HEK293T (cell line): Measurements from ENCODE around the gene TIMP3.

Source experiments
- CTCF ChIA-PET: fragments of 350-600 bp; formaldehyde crosslinking; extraction: SDS; loops from one replicate; lab custom pipeline; 2021; ENCODE audit warnings: antibody characterized with exemption, inconsistent platforms; lab: Yijun Ruan, JAX
- POLR2A ChIA-PET: fragments of 350-600 bp; formaldehyde crosslinking; extraction: SDS; loops from one replicate; lab custom pipeline; 2020; ENCODE audit warnings: antibody characterized with exemption, inconsistent platforms; lab: Yijun Ruan, JAX
- DNase-seq: peaks from one replicate; pipeline ENCODE4 v3.0.0; 2012; ENCODE audit warnings: mixed read lengths; ENCODE audit errors: extremely low spot score
- ARNT ChIP-seq: fragments of 450-650 bp; IDR thresholded peaks from 2 replicates; pipeline ENCODE4 v1.6.1; 2017; ENCODE audit warnings: mild to moderate bottlenecking
- BHLHE40 ChIP-seq: fragments of 450-650 bp; IDR thresholded peaks from 2 replicates; pipeline ENCODE4 v1.6.1; 2016; ENCODE audit warnings: mild to moderate bottlenecking, moderate library complexity, borderline replicate concordance
- CTBP1 ChIP-seq: fragments of 450-650 bp; IDR thresholded peaks from 2 replicates; pipeline ENCODE4 v1.6.1; 2016; ENCODE audit warnings: borderline replicate concordance
- ELF4 ChIP-seq: fragments of 450-650 bp; IDR thresholded peaks from 2 replicates; pipeline ENCODE4 v1.6.1; 2017; ENCODE audit warnings: antibody characterized with exemption
- FOXA1 ChIP-seq: fragments of 450-650 bp; IDR thresholded peaks from 2 replicates; pipeline ENCODE4 v1.6.1; 2016; ENCODE audit warnings: mild to moderate bottlenecking
- FOXK2 ChIP-seq: fragments of 450-650 bp; IDR thresholded peaks from 2 replicates; pipeline ENCODE4 v1.6.1; 2016; ENCODE audit warnings: mild to moderate bottlenecking
- FOXM1 ChIP-seq: fragments of 450-650 bp; IDR thresholded peaks from 2 replicates; pipeline ENCODE4 v1.6.1; 2017; ENCODE audit warnings: mild to moderate bottlenecking, borderline replicate concordance
- HDGF ChIP-seq: fragments of 450-650 bp; IDR thresholded peaks from 2 replicates; pipeline ENCODE4 v1.6.1; 2017; ENCODE audit warnings: antibody characterized with exemption, borderline replicate concordance
- L3MBTL2 ChIP-seq: fragments of 450-650 bp; conservative IDR thresholded peaks from 2 replicates; pipeline ENCODE4 v1.6.1; 2016; ENCODE audit warnings: mild to moderate bottlenecking
- LEF1 ChIP-seq: fragments of 450-650 bp; IDR thresholded peaks from 2 replicates; pipeline ENCODE4 v1.6.1; 2017; ENCODE audit warnings: mild to moderate bottlenecking, borderline replicate concordance
- NFRKB ChIP-seq: fragments of 450-650 bp; IDR thresholded peaks from 2 replicates; pipeline ENCODE4 v1.6.1; 2016; ENCODE audit warnings: mild to moderate bottlenecking, moderate library complexity
- PKNOX1 ChIP-seq: fragments of 450-650 bp; IDR thresholded peaks from 2 replicates; pipeline ENCODE4 v1.6.1; 2016
- SP1 ChIP-seq: fragments of 450-650 bp; IDR thresholded peaks from 2 replicates; pipeline ENCODE4 v1.6.1; 2017
- SUZ12 ChIP-seq: fragments of 450-650 bp; IDR thresholded peaks from 2 replicates; pipeline ENCODE4 v1.6.1; 2016; ENCODE audit warnings: mild to moderate bottlenecking
- TARDBP ChIP-seq: fragments of 450-650 bp; IDR thresholded peaks from 2 replicates; pipeline ENCODE4 v1.6.1; 2016
- ZNF384 ChIP-seq: fragments of 450-650 bp; IDR thresholded peaks from 2 replicates; pipeline ENCODE4 v1.6.1; 2016

The TIMP3 gene

GRCh38 chr22:32803738-32804435 lies 2.4 kb downstream of the TIMP3 start:
- no peak for TF ChIP-seq FOXA1
- no peak for TF ChIP-seq BHLHE40
- POLR2A ChIA-PET: interaction anchor here (1.0 to 3.3 kb wide), 3 partner anchors 8 to 274 kb away, joined by 3 to 19 read pairs (median 3); no protein-coding TSS in a partner anchor
- no peak for DNase-seq
- CTCF ChIA-PET: interaction anchor here (1.4 kb wide), 1 partner anchor 143 kb away, joined by 3 read pairs; no protein-coding TSS in a partner anchor

- no peak for DNase-seq
- ChIA-PET POLR2A (interaction anchor here (1.0 to 3.3 kb wide), 2 partner anchors 7 to 270 kb away, joined by 3 to 19 read pairs; no protein-coding TSS in a partner anchor), CTCF (no interaction called here)
- no peak for TF ChIP-seq ELF4
These were observed 3.2 kb downstream of the TIMP3 start for GRCh38 chr22:32804531-32805360.

GRCh38 chr22:32805361-32805881 lies 3.9 kb downstream of the TIMP3 start:
- ChIA-PET POLR2A (no interaction called here), CTCF (interaction anchor here (0.8 to 1.4 kb wide), 2 partner anchors 8 to 10 kb away, joined by 3 to 8 read pairs; no protein-coding TSS in a partner anchor)
- TF ChIP-seq L3MBTL2 (no peak), PKNOX1 (no peak), LEF1 (no peak), BHLHE40 (no peak), NFRKB (no peak), ARNT (no peak), FOXA1 (no peak), TARDBP (no peak), SP1 (no peak), SUZ12 (no peak), ELF4 (no peak), CTBP1 (no peak), ZNF384 (no peak), HDGF (no peak), FOXK2 (no peak), FOXM1 (no peak)
- DNase-seq: no peak

GRCh38 chr22:32806296-32806695 lies 4.8 kb downstream of the TIMP3 start:
- POLR2A ChIA-PET: no interaction called here
- CTCF ChIA-PET: interaction anchor here (0.6 to 1.4 kb wide), 2 partner anchors 9 to 26 kb away, joined by 3 to 8 read pairs; no protein-coding TSS in a partner anchor
- no peak for DNase-seq
- no peak for TF ChIP-seq L3MBTL2
- no peak for TF ChIP-seq CTBP1
- no peak for TF ChIP-seq BHLHE40
- no peak for TF ChIP-seq FOXK2
- TF ChIP-seq TARDBP: no peak
- TF ChIP-seq SP1: no peak
- no peak for TF ChIP-seq FOXM1
- no peak for TF ChIP-seq SUZ12
- no peak for TF ChIP-seq ARNT
- no peak for TF ChIP-seq ZNF384
- no peak for TF ChIP-seq FOXA1
- TF ChIP-seq HDGF: no peak
- no peak for TF ChIP-seq NFRKB

GRCh38 chr22:32808038-32808445 lies 6.5 kb downstream of the TIMP3 start:
- ChIA-PET POLR2A (no interaction called here), CTCF (interaction anchor here (0.6 to 1.3 kb wide), 2 partner anchors 11 to 289 kb away, joined by 3 to 5 read pairs; no protein-coding TSS in a partner anchor)
- TF ChIP-seq LEF1: no peak
- no peak for TF ChIP-seq SP1
- TF ChIP-seq ARNT: no peak
- no peak for TF ChIP-seq HDGF
- TF ChIP-seq PKNOX1: no peak
- no peak for TF ChIP-seq FOXA1
- TF ChIP-seq ELF4: no peak
- no peak for TF ChIP-seq FOXM1
- TF ChIP-seq ZNF384: no peak
- no peak for TF ChIP-seq BHLHE40
- TF ChIP-seq CTBP1: no peak
- no peak for TF ChIP-seq SUZ12
- no peak for TF ChIP-seq L3MBTL2
- TF ChIP-seq TARDBP: no peak
- TF ChIP-seq FOXK2: no peak
- TF ChIP-seq NFRKB: no peak
- no peak for DNase-seq
